GM23338 (cell line): Measurements from ENCODE around the gene ASXL2.

Source experiments
- CREB1 ChIP-seq: fragments of 250-450 bp; sonication (Bioruptor Pico); IDR thresholded peaks from 2 replicates; pipeline ENCODE4 v1.5.0; 2020; ENCODE audit warnings: low read depth, mild to moderate bottlenecking, moderate library complexity
- CTCF ChIP-seq, 2 experiments: fragments of 200-600 bp in 1 of 2; sonication (generic) in 1 of 2; conservative IDR thresholded peaks; 2 replicates each; pipeline versions ENCODE4 v1.5.1 to v1.6.1; 2016 to 2017; ENCODE audit warnings: antibody characterized with exemption in 2 of 2, low read depth in 2 of 2, mild to moderate bottlenecking in 2 of 2, moderate library complexity in 1 of 2
- EZH2 ChIP-seq: fragments of 200-600 bp; sonication (generic); IDR thresholded peaks from one replicate; pipeline ENCODE4 v1.8.0; 2017; ENCODE audit warnings: antibody characterized with exemption, mild to moderate bottlenecking, low read depth; ENCODE audit not compliant: unreplicated experiment
- EZH2phosphoT487 ChIP-seq: fragments of 200-600 bp; sonication (generic); IDR thresholded peaks from one replicate; pipeline ENCODE4 v1.8.1; 2018; ENCODE audit warnings: antibody characterized with exemption; ENCODE audit not compliant: unreplicated experiment
- ZNF114 ChIP-seq: fragments of 250-450 bp; sonication (Bioruptor Pico); IDR thresholded peaks from 2 replicates; pipeline ENCODE4 v1.5.0; 2020; ENCODE audit warnings: mild to moderate bottlenecking, moderate library complexity

- TF ChIP-seq CTCF (conservative IDR thresholded peaks at IDR 0.05; ENCODE audit: low read depth in 2 of 2) (no peak), EZH2phosphoT487 (no peak), ZNF114 (CRISPR knock-in tag) (no peak), EZH2 (no peak), CREB1 (CRISPR knock-in tag) (no peak)
These were observed 142.5 kb downstream of the ASXL2 start for GRCh38 chr2:25735835-25736234.
